Peyer's patch (tissue), 4 donors: ENCODE data around the gene CIB1.

Experiments used
- POLR2A ChIP-seq, 2 donors: fragments of 450-650 bp; IDR thresholded peaks; one replicate each; pipeline ENCODE4 v1.5.1; 2017; ENCODE audit warnings: antibody characterized with exemption in 2 of 2, mild to moderate bottlenecking in 2 of 2, moderate library complexity in 2 of 2
- TF ChIP-seq, protein P1 (sequence below), 6 experiments: fragments of 450-650 bp in 4 of 6; fragments of 200-600 bp in 2 of 6; sonication (generic) in 1 of 6; IDR thresholded peaks; one replicate each; pipeline ENCODE4 v1.5.1; 2017 to 2019; ENCODE audit warnings: antibody characterized with exemption in 6 of 6, mild to moderate bottlenecking in 3 of 6, moderate library complexity in 1 of 6

DNA sequence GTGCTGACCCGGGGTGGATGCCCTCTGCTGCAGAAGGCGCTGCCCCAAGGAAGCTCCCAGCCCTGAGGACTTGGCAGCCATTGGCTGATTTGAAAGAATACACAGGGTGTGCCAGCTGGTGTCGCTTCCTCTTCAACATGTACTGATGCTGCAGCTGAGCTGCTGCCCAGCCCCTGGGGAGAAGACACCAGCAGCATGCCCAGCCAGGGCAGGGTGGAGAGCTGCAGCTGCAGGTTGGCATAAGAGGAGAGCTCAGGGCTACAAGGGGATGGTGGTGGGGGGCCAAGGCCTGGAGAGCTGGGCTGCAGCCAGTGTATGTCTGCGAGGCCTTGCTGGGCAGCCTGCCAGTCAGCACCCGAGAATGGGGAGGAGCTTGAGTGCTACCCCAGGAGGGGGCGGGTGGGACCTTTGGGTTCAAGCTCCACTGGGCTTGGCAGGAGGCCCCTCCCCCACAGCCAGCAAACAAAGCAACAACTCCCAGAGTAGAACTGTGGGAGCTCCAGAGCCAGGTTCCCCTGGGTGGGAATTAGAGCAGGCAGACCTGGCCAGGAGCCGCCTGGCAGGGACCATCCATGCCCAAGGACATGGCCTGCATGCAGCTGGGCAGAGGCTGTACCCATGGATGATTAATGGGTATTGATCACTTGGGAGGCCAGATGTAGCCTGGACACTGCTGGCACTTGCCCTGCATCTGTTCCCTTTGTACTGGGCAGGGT is 41.8 kb downstream of the CIB1 start:
- TF ChIP-seq, protein P1, sequence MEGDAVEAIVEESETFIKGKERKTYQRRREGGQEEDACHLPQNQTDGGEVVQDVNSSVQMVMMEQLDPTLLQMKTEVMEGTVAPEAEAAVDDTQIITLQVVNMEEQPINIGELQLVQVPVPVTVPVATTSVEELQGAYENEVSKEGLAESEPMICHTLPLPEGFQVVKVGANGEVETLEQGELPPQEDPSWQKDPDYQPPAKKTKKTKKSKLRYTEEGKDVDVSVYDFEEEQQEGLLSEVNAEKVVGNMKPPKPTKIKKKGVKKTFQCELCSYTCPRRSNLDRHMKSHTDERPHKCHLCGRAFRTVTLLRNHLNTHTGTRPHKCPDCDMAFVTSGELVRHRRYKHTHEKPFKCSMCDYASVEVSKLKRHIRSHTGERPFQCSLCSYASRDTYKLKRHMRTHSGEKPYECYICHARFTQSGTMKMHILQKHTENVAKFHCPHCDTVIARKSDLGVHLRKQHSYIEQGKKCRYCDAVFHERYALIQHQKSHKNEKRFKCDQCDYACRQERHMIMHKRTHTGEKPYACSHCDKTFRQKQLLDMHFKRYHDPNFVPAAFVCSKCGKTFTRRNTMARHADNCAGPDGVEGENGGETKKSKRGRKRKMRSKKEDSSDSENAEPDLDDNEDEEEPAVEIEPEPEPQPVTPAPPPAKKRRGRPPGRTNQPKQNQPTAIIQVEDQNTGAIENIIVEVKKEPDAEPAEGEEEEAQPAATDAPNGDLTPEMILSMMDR (IDR thresholded peaks at IDR 0.05) = no peak
- TF ChIP-seq POLR2A (IDR thresholded peaks at IDR 0.05) = peak; percentile 6 to 60
